RWPE2 (cell line): Measurements from ENCODE around the gene IL15.
A peak's percentile ranks its signal among the peaks of the same experiment; 100 is the strongest.
"Not testable (repeated sequence)": the region's sequence is repeated elsewhere in the genome, so short reads cannot be mapped to it uniquely, and the experiment has no call there.

Experiments
- ATAC-seq: fragments of 200-7000 bp; cut with Tn5 transposase; 3 replicates; pipeline ENCODE4 v1.9.1; 2021; ENCODE audit warnings: low read depth
- DNase-seq: peaks from one replicate; pipeline ENCODE4 v3.0.0-alpha.2; 2020; ENCODE audit warnings: low spot score
- H3K27ac ChIP-seq: fragments of 450-650 bp; 2 replicates; pipeline ENCODE4 v1.5.1; 2017; ENCODE audit warnings: mild to moderate bottlenecking; ENCODE audit not compliant: poor library complexity, severe bottlenecking
- H3K27me3 ChIP-seq: fragments of 250-450 bp; sonication (Bioruptor Pico); 2 replicates; pipeline ENCODE4 v1.5.1; 2021; ENCODE audit warnings: mild to moderate bottlenecking, moderate library complexity; ENCODE audit not compliant: insufficient read depth, poor library complexity, severe bottlenecking
- H3K36me3 ChIP-seq: fragments of 250-450 bp; sonication (Bioruptor Pico); 2 replicates; pipeline ENCODE4 v1.5.1; 2020; ENCODE audit warnings: low read depth, mild to moderate bottlenecking, moderate library complexity
- H3K4me1 ChIP-seq: fragments of 250-450 bp; sonication (Bioruptor Pico); 2 replicates; pipeline ENCODE4 v1.5.1; 2021; ENCODE audit warnings: mild to moderate bottlenecking, moderate library complexity; ENCODE audit not compliant: insufficient read depth, poor library complexity, severe bottlenecking
- H3K4me3 ChIP-seq: fragments of 250-450 bp; sonication (Bioruptor Pico); 2 replicates; pipeline ENCODE4 v1.5.1; 2021; ENCODE audit warnings: mild to moderate bottlenecking, moderate library complexity; ENCODE audit not compliant: severe bottlenecking
- H3K9me3 ChIP-seq: fragments of 250-450 bp; sonication (Bioruptor Pico); 2 replicates; pipeline ENCODE4 v1.5.1; 2021; ENCODE audit warnings: mild to moderate bottlenecking, moderate library complexity; ENCODE audit not compliant: severe bottlenecking
- CTCF ChIP-seq: fragments of 450-650 bp; IDR thresholded peaks from one replicate; pipeline ENCODE4 v1.5.1; 2017; ENCODE audit warnings: mild to moderate bottlenecking, moderate library complexity; ENCODE audit not compliant: poor library complexity, severe bottlenecking

The IL15 gene

GRCh38 chr4:141605425-141605856 is 30.9 kb upstream of the IL15 start:
- Histone ChIP-seq H3K27ac (no peak overlapping the region), H3K9me3 (no peaks in the 10 kb centered on the region), H3K27me3 (no peaks in the 10 kb centered on the region), H3K4me3 (no peak overlapping the region), H3K4me1 (no peaks in the 10 kb centered on the region), H3K36me3 (no peaks in the 10 kb centered on the region)
- TF ChIP-seq CTCF: no peak
- DNase-seq (no peak), ATAC-seq (no peak)

GRCh38 chr4:141609243-141609642 is 27.1 kb upstream of the IL15 start:
- Histone ChIP-seq H3K36me3 (no peaks in the 10 kb centered on the region), H3K9me3 (no peaks in the 10 kb centered on the region), H3K4me3 (no peak overlapping the region), H3K4me1 (no peaks in the 10 kb centered on the region), H3K27ac (no peak overlapping the region), H3K27me3 (no peaks in the 10 kb centered on the region)
- no peak for TF ChIP-seq CTCF
- ATAC-seq (no peak), DNase-seq (no peak)

- ATAC-seq: no peak
- no peak overlapping the region for H3K27ac ChIP-seq
- no peaks in the 10 kb centered on the region for H3K9me3 ChIP-seq
- no peak for TF ChIP-seq CTCF
- H3K4me1 ChIP-seq: no peaks in the 10 kb centered on the region
- no peak for DNase-seq
- no peak overlapping the region for H3K4me3 ChIP-seq
- H3K36me3 ChIP-seq: no peaks in the 10 kb centered on the region
- H3K27me3 ChIP-seq: no peaks in the 10 kb centered on the region
Measured at GRCh38 chr4:141610365-141610764, 26.0 kb upstream of the IL15 start.

GRCh38 chr4:141614878-141615586 is 21.4 kb upstream of the IL15 start:
- Histone ChIP-seq H3K27ac (no peak overlapping the region), H3K27me3 (no peaks in the 10 kb centered on the region), H3K4me1 (no peaks in the 10 kb centered on the region), H3K9me3 (no peaks in the 10 kb centered on the region), H3K36me3 (no peaks in the 10 kb centered on the region), H3K4me3 (no peak overlapping the region)
- TF ChIP-seq CTCF: no peak
- DNase-seq (no peak), ATAC-seq (no peak)

- not testable (repeated sequence) for H3K9me3 ChIP-seq, H3K36me3 ChIP-seq, H3K4me3 ChIP-seq, H3K27me3 ChIP-seq, ATAC-seq, H3K4me1 ChIP-seq, H3K27ac ChIP-seq
- peak; percentile 41 for DNase-seq
Measured at GRCh38 chr4:141615587-141615918, 20.8 kb upstream of the IL15 start.
